AG09309 (cell line): ENCODE measurements around the gene HSDL1.

Experiments
- DNase-seq: peaks from one replicate; pipeline ENCODE4 v3.0.0-alpha.2; 2010; ENCODE audit warnings: low read depth
- H3K4me3 ChIP-seq: 2 replicates; pipeline ENCODE4 v1.5.1; 2011; ENCODE audit warnings: mild to moderate bottlenecking, low read depth, low read length, moderate library complexity; ENCODE audit not compliant: control insufficient read depth
- CTCF ChIP-seq: IDR thresholded peaks from 2 replicates; pipeline ENCODE4 v1.5.1; 2011; ENCODE audit warnings: mild to moderate bottlenecking, low read depth, low read length, inconsistent platforms; ENCODE audit not compliant: insufficient read depth, control insufficient read depth; ENCODE audit errors: missing control alignments

The HSDL1 gene

GRCh38 chr16:84184775-84185174 is 39.8 kb upstream of the HSDL1 start:
- no peak overlapping the region for H3K4me3 ChIP-seq
- no peak for TF ChIP-seq CTCF
- no peak for DNase-seq

- H3K4me3 ChIP-seq: no peak overlapping the region
- TF ChIP-seq CTCF: peak; percentile 38
- no peak for DNase-seq
Measured at GRCh38 chr16:84183911-84184591, 39.1 kb upstream of the HSDL1 start.

- no peak for DNase-seq
- no peak for TF ChIP-seq CTCF
- no peak overlapping the region for H3K4me3 ChIP-seq
Measured at GRCh38 chr16:84183572-84183875, 38.5 kb upstream of the HSDL1 start.

GRCh38 chr16:84182680-84183571 is 37.9 kb upstream of the HSDL1 start:
- H3K4me3 ChIP-seq: no peak overlapping the region
- no peak for TF ChIP-seq CTCF
- DNase-seq: no peak

GRCh38 chr16:84182104-84182503 is 37.1 kb upstream of the HSDL1 start:
- no peak for DNase-seq
- no peak for TF ChIP-seq CTCF
- no peak overlapping the region for H3K4me3 ChIP-seq

- no peak for TF ChIP-seq CTCF
- no peak overlapping the region for H3K4me3 ChIP-seq
- no peak for DNase-seq
Measured at GRCh38 chr16:84181144-84181915, 36.4 kb upstream of the HSDL1 start.
